HepG2 (cell line): Measurements from ENCODE around the gene L3MBTL4. TPM values are rescaled to one million over a fixed set of nuclear protein-coding genes. Genes with fewer than 3 reads are reported as not detected.

ENCODE experiments used
- AHR ChIP-seq: IDR thresholded peaks from 2 replicates; pipeline ENCODE4 v1.6.1; 2018; ENCODE audit warnings: missing genetic modification reagents, missing compliant biosample characterization
- EHMT2 ChIP-seq: fragments of 200-600 bp; sonication (generic); IDR thresholded peaks from 2 replicates; pipeline ENCODE4 v1.7.0; 2017; ENCODE audit warnings: antibody characterized with exemption, low read depth, low read length, borderline replicate concordance
- FOXC1 ChIP-seq: sonication (generic); formaldehyde crosslinking; IDR thresholded peaks from 2 replicates; pipeline ENCODE4 v1.8.0; 2022; ENCODE audit warnings: mild to moderate bottlenecking, missing genetic modification reagents, borderline replicate concordance
- FOXP1 ChIP-seq, 2 experiments: fragments of 450-650 bp in 1 of 2; IDR thresholded peaks; 2 replicates each; pipeline ENCODE4 v1.6.1; 2017 to 2018; ENCODE audit warnings: antibody characterized with exemption in 1 of 2
- HMG20B ChIP-seq: conservative IDR thresholded peaks from 2 replicates; pipeline ENCODE4 v1.6.1; 2016; ENCODE audit warnings: missing genetic modification reagents, missing compliant biosample characterization
- HNRNPUL1 ChIP-seq: fragments of 200-400 bp; formaldehyde crosslinking; IDR thresholded peaks from 2 replicates; pipeline ENCODE4 v1.6.1; 2017; ENCODE audit warnings: low read depth, mild to moderate bottlenecking, low read length, moderate library complexity
- NFRKB ChIP-seq: fragments of 450-650 bp; IDR thresholded peaks from 2 replicates; pipeline ENCODE4 v1.6.1; 2017
- PCBP2 ChIP-seq: fragments of 200-400 bp; formaldehyde crosslinking; optimal IDR thresholded peaks from 2 replicates; pipeline ENCODE3; 2018; ENCODE audit warnings: low read length, low read depth; ENCODE audit not compliant: poor library complexity, severe bottlenecking
- PHB2 ChIP-seq: fragments of 450-650 bp; IDR thresholded peaks from 2 replicates; pipeline ENCODE4 v1.6.1; 2018; ENCODE audit not compliant: partially characterized antibody
- SATB2 ChIP-seq: sonication (generic); formaldehyde crosslinking; IDR thresholded peaks from 2 replicates; pipeline ENCODE4 v1.5.0; 2020; ENCODE audit warnings: missing genetic modification reagents
- SSRP1 ChIP-seq: IDR thresholded peaks from 2 replicates; pipeline ENCODE4 v1.6.1; 2016; ENCODE audit warnings: control low read depth
- SYNCRIP ChIP-seq: fragments of 200-400 bp; formaldehyde crosslinking; IDR thresholded peaks from 2 replicates; pipeline ENCODE4 v1.6.1; 2018; ENCODE audit warnings: mild to moderate bottlenecking, low read depth, low read length; ENCODE audit not compliant: insufficient read depth
- ZNF205 ChIP-seq: IDR thresholded peaks from 2 replicates; pipeline ENCODE4 v1.6.1; 2018; ENCODE audit warnings: missing biosample characterization, missing genetic modification reagents
- ZNF34 ChIP-seq: sonication (generic); formaldehyde crosslinking; IDR thresholded peaks from 2 replicates; pipeline ENCODE4 v1.4.0; 2020; ENCODE audit warnings: mild to moderate bottlenecking, missing genetic modification reagents, borderline replicate concordance
- ZNF546 ChIP-seq: sonication (generic); formaldehyde crosslinking; conservative IDR thresholded peaks from 2 replicates; pipeline ENCODE4 v1.8.1; 2023; ENCODE audit warnings: mild to moderate bottlenecking, missing genetic modification reagents
- ZNF720 ChIP-seq: sonication (generic); formaldehyde crosslinking; IDR thresholded peaks from 2 replicates; pipeline ENCODE4 v1.4.0; 2020; ENCODE audit warnings: missing genetic modification reagents
- ZNF746 ChIP-seq: sonication (generic); formaldehyde crosslinking; IDR thresholded peaks from 2 replicates; pipeline ENCODE4 v1.8.0; 2022; ENCODE audit warnings: mild to moderate bottlenecking, missing genetic modification reagents
- ZSCAN29 ChIP-seq: sonication (generic); formaldehyde crosslinking; conservative IDR thresholded peaks from 2 replicates; pipeline ENCODE4 v1.4.0; 2020; ENCODE audit warnings: mild to moderate bottlenecking, missing genetic modification reagents
- ZSCAN9 ChIP-seq: IDR thresholded peaks from 2 replicates; pipeline ENCODE4 v1.6.1; 2016; ENCODE audit warnings: borderline replicate concordance
- polyA plus RNA-seq, 8 experiments: library from polyadenylated mRNA; depleted of rRNA in 3 of 8; stranded (reverse) in 7 of 8; unstranded in 1 of 8; fragments of >200 nt; fragmentation: Illumina TruSeq in 4 of 8; extraction: Trizol in 4 of 8; gene quantifications; 2 replicates each; pipeline versions ENCODE4 v1.2.1 to v1.2.3, GENCODE V29; 2011 to 2016; ENCODE audit warnings: low read depth in 4 of 8, missing spikeins in 1 of 8, mixed read lengths in 1 of 8; ENCODE audit not compliant: insufficient read depth in 1 of 8
- total RNA-seq, 5 experiments: library from RNA; depleted of rRNA; stranded (reverse); fragments of >200 nt; fragmentation: Illumina TruSeq; extraction: Trizol; gene quantifications; 2 replicates each; pipeline ENCODE4 v1.2.3, GENCODE V29; 2016; ENCODE audit warnings: low read depth in 1 of 5
- TF ChIP-seq, protein P1 (sequence below): sonication (generic); formaldehyde crosslinking; IDR thresholded peaks from 2 replicates; pipeline ENCODE4 v1.4.0; 2020; ENCODE audit warnings: low read depth, mild to moderate bottlenecking, missing genetic modification reagents
- TF ChIP-seq, protein P2 (sequence below): sonication (generic); formaldehyde crosslinking; IDR thresholded peaks from 2 replicates; pipeline ENCODE4 v1.5.1; 2020; ENCODE audit warnings: mild to moderate bottlenecking, missing genetic modification reagents, moderate library complexity
- TF ChIP-seq, protein P3 (sequence below): sonication (generic); formaldehyde crosslinking; IDR thresholded peaks from 2 replicates; pipeline ENCODE4 v1.4.0; 2020; ENCODE audit warnings: mild to moderate bottlenecking, missing genetic modification reagents
- TF ChIP-seq, protein P4 (sequence below): IDR thresholded peaks from 2 replicates; pipeline ENCODE4 v1.6.1; 2016; ENCODE audit warnings: missing genetic modification reagents, missing compliant biosample characterization

The L3MBTL4 gene
- total and polyA plus RNA-seq, 2 of the 13 experiments (the other 11 are each of a cell fraction or from before 2014, with no cell fraction given) = 10.8 to 13.3 TPM

DNA sequence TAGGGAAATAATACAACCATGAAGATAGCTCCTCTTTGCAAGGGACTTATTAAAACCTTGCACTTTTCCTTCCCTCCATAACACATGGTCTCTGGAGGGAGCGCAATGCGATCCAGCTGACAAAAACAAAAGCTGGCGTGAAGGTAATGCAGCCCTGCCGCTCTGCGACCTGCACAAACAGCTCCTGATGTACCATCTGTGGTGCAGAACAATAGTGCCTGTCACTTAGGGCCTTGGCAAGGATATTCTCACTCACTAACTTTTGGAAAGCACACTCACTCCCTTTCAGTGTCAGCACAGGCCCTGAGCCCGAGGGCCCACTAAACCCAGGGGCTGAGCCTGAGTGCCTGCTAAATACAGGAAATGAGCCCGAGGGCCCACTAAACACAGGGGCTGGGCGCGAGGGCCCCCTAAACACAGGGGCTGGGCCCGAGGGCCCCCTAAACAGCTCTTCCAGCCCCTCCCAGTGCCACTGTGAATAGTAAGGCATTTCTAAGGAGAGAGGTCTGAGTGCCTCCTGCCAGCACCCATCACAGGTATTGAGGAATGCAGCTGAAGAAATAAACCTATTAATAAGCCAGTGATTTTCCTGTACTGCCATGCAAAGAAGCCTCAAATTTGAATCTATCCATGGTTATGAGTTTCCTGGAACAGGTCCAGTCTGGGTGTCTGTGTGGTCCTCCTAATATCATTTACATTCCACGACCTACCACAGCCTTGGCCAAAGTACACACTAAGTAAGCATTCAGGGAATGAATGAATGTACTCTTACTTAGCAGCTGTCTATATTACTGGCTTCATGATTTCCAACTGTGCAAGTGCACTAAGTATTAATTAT is 9.3 kb downstream of the L3MBTL4 start (continued):
- TF ChIP-seq AHR (CRISPR knock-in tag) (no peak), FOXC1 (CRISPR knock-in tag) (no peak), HMG20B (CRISPR knock-in tag) (no peak), NFRKB (no peak), SATB2 (CRISPR knock-in tag) (no peak), ZNF546 (CRISPR knock-in tag) (no peak), ZNF34 (CRISPR knock-in tag) (no peak), EHMT2 (0 out of 2 replicates have a peak, but pooled peaks have one; percentile 33), SYNCRIP (no peak), ZSCAN29 (CRISPR knock-in tag) (no peak), PCBP2 (no peak), ZNF746 (no peak), HNRNPUL1 (no peak), ZSCAN9 (CRISPR knock-in tag) (peak; percentile 60; the same call in 1 of the 2 replicates), FOXP1 (IDR thresholded peaks at IDR 0.05) (no peak), FOXP1 (CRISPR knock-in tag; IDR thresholded peaks at IDR 0.05) (peak; percentile 28; the same call in 1 of the 2 replicates), ZNF205 (no peak), SSRP1 (no peak), PHB2 (no peak), ZNF720 (CRISPR knock-in tag) (no peak)
- TF ChIP-seq, protein P1, sequence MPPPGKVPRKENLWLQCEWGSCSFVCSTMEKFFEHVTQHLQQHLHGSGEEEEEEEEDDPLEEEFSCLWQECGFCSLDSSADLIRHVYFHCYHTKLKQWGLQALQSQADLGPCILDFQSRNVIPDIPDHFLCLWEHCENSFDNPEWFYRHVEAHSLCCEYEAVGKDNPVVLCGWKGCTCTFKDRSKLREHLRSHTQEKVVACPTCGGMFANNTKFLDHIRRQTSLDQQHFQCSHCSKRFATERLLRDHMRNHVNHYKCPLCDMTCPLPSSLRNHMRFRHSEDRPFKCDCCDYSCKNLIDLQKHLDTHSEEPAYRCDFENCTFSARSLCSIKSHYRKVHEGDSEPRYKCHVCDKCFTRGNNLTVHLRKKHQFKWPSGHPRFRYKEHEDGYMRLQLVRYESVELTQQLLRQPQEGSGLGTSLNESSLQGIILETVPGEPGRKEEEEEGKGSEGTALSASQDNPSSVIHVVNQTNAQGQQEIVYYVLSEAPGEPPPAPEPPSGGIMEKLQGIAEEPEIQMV (CRISPR knock-in tag) = peak; percentile 97
- TF ChIP-seq, protein P2, sequence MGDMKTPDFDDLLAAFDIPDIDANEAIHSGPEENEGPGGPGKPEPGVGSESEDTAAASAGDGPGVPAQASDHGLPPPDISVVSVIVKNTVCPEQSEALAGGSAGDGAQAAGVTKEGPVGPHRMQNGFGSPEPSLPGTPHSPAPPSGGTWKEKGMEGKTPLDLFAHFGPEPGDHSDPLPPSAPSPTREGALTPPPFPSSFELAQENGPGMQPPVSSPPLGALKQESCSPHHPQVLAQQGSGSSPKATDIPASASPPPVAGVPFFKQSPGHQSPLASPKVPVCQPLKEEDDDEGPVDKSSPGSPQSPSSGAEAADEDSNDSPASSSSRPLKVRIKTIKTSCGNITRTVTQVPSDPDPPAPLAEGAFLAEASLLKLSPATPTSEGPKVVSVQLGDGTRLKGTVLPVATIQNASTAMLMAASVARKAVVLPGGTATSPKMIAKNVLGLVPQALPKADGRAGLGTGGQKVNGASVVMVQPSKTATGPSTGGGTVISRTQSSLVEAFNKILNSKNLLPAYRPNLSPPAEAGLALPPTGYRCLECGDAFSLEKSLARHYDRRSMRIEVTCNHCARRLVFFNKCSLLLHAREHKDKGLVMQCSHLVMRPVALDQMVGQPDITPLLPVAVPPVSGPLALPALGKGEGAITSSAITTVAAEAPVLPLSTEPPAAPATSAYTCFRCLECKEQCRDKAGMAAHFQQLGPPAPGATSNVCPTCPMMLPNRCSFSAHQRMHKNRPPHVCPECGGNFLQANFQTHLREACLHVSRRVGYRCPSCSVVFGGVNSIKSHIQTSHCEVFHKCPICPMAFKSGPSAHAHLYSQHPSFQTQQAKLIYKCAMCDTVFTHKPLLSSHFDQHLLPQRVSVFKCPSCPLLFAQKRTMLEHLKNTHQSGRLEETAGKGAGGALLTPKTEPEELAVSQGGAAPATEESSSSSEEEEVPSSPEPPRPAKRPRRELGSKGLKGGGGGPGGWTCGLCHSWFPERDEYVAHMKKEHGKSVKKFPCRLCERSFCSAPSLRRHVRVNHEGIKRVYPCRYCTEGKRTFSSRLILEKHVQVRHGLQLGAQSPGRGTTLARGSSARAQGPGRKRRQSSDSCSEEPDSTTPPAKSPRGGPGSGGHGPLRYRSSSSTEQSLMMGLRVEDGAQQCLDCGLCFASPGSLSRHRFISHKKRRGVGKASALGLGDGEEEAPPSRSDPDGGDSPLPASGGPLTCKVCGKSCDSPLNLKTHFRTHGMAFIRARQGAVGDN = peak; percentile 61
- TF ChIP-seq, protein P3, sequence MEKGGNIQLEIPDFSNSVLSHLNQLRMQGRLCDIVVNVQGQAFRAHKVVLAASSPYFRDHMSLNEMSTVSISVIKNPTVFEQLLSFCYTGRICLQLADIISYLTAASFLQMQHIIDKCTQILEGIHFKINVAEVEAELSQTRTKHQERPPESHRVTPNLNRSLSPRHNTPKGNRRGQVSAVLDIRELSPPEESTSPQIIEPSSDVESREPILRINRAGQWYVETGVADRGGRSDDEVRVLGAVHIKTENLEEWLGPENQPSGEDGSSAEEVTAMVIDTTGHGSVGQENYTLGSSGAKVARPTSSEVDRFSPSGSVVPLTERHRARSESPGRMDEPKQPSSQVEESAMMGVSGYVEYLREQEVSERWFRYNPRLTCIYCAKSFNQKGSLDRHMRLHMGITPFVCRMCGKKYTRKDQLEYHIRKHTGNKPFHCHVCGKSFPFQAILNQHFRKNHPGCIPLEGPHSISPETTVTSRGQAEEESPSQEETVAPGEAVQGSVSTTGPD = no peak
- TF ChIP-seq, protein P4, sequence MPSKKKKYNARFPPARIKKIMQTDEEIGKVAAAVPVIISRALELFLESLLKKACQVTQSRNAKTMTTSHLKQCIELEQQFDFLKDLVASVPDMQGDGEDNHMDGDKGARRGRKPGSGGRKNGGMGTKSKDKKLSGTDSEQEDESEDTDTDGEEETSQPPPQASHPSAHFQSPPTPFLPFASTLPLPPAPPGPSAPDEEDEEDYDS (CRISPR knock-in tag) = no peak
